K562 (cell line): ENCODE measurements around the gene PAIP2. TPM values are rescaled to one million over a fixed set of nuclear protein-coding genes. Genes with fewer than 3 reads are reported as not detected.

ENCODE experiments used
- ATAC-seq: fragments of 200-7000 bp; cut with Tn5 transposase; 3 replicates; pipeline ENCODE4 v1.9.1; 2020; ENCODE audit warnings: moderate library complexity
- BruUV-seq: library from RNA; stranded (reverse); fragments of 400-500 nt; replicated peaks from 2 replicates; lab custom pipeline; 2021; lab: Mats Ljungman, UMichigan
- CTCF ChIA-PET: fragments of 300-600 bp; formaldehyde crosslinking; extraction: SDS; loops from one replicate; lab custom pipeline; 2021; ENCODE audit warnings: low intra/inter-chr PET ratio; lab: Yijun Ruan, JAX
- POLR2A ChIA-PET: fragments of 300-600, 350-650 bp; sonication (Branson Sonifier 250); formaldehyde crosslinking; extraction: SDS; loops from one replicate; lab custom pipeline; 2021; ENCODE audit warnings: antibody characterized with exemption, inconsistent platforms; lab: Yijun Ruan, JAX
- DNase-seq, 4 experiments: peaks; one replicate each; pipeline versions ENCODE4 v3.0.0 to v3.0.0-alpha.2; 2011 to 2018; ENCODE audit warnings: low spot score in 3 of 4, mixed read lengths in 3 of 4; ENCODE audit errors: extremely low read depth in 1 of 4
- FAIRE-seq: peaks from 2 replicates; lab custom pipeline; 2011; peaks lifted over from hg19 to GRCh38; lab: Jason Lieb, UNC
- H2AFZ ChIP-seq: 2 replicates; pipeline ENCODE4 v1.6.0; 2011; ENCODE audit warnings: low read depth, low read length, control low read depth, inconsistent platforms
- H3K27ac ChIP-seq: fragments of 200-600 bp; 3 replicates; pipeline ENCODE4 v1.8.0; 2011; ENCODE audit warnings: low read depth, mild to moderate bottlenecking, control low read depth, inconsistent platforms, low read length, moderate library complexity, mixed read lengths; ENCODE audit errors: extremely low read depth
- H3K27me3 ChIP-seq, 2 experiments: fragments of 300-600 bp in 1 of 2; 2 replicates in 1 of 2; 3 replicates in 1 of 2; pipeline versions ENCODE4 v1.6.0 to v1.8.0; 2011; ENCODE audit warnings: inconsistent platforms in 2 of 2, low read length in 2 of 2, mild to moderate bottlenecking in 1 of 2, mixed read lengths in 1 of 2, moderate library complexity in 1 of 2; ENCODE audit not compliant: control insufficient read depth in 2 of 2, insufficient read depth in 2 of 2
- H3K36me3 ChIP-seq: fragments of 300-600 bp; 3 replicates; pipeline ENCODE4 v1.8.0; 2011; ENCODE audit warnings: mild to moderate bottlenecking, low read length, inconsistent platforms; ENCODE audit not compliant: control insufficient read depth, insufficient read depth
- H3K4me1 ChIP-seq, 2 experiments: fragments of 200-600 bp in 1 of 2; replicated peaks in 1 of 2; 2 replicates in 1 of 2; 3 replicates in 1 of 2; pipeline versions ENCODE4 v1.5.1 to v1.8.0; 2011; ENCODE audit warnings: inconsistent platforms in 2 of 2, low read length in 2 of 2, mild to moderate bottlenecking in 1 of 2, mixed read lengths in 1 of 2, moderate library complexity in 1 of 2; ENCODE audit not compliant: control insufficient read depth in 2 of 2, insufficient read depth in 2 of 2
- H3K4me2 ChIP-seq: 2 replicates; pipeline ENCODE4 v1.6.1; 2011; ENCODE audit warnings: low read length, control low read depth, inconsistent platforms, mixed read lengths; ENCODE audit not compliant: insufficient read depth
- H3K4me3 ChIP-seq: fragments of 200-600 bp; sonication (generic), shearing (Covaris generic); 2 replicates; pipeline ENCODE4 v1.5.1; 2016; ENCODE audit warnings: control low read depth, inconsistent platforms
- H3K79me2 ChIP-seq: fragments of 200-600 bp; 3 replicates; pipeline ENCODE4 v1.8.0; 2011; ENCODE audit warnings: low read length, inconsistent platforms; ENCODE audit not compliant: control insufficient read depth, insufficient read depth
- H3K9ac ChIP-seq, 2 experiments: 2 replicates each; pipeline versions ENCODE4 v1.6.0 to v1.6.1; 2011; ENCODE audit warnings: low read depth in 2 of 2, low read length in 2 of 2, control low read depth in 1 of 2, inconsistent platforms in 1 of 2, mild to moderate bottlenecking in 1 of 2, mixed read lengths in 1 of 2; ENCODE audit not compliant: insufficient read depth in 1 of 2
- H3K9me1 ChIP-seq: one replicate; pipeline ENCODE4 v1.6.0; 2011; ENCODE audit warnings: inconsistent platforms, mild to moderate bottlenecking, low read length, moderate library complexity; ENCODE audit not compliant: control insufficient read depth, insufficient read depth
- H3K9me3 ChIP-seq: replicated peaks from 2 replicates; pipeline ENCODE4 v1.5.1; 2011; ENCODE audit warnings: low read depth, low read length, inconsistent platforms; ENCODE audit not compliant: control insufficient read depth, insufficient read depth
- H4K20me1 ChIP-seq: replicated peaks from 2 replicates; pipeline ENCODE4 v1.6.1; 2011; ENCODE audit warnings: low read length, inconsistent platforms, mixed read lengths; ENCODE audit not compliant: control insufficient read depth, insufficient read depth
- CEBPG ChIP-seq, 3 experiments: fragments of 200-800 bp in 1 of 3; sonication (Bioruptor generic) in 1 of 3; sonication (generic) in 1 of 3; formaldehyde crosslinking in 1 of 3; IDR thresholded peaks in 2 of 3; conservative IDR thresholded peaks in 1 of 3; 2 replicates each; pipeline versions ENCODE4 v1.6.1 to v1.8.0; 2016 to 2022; ENCODE audit warnings: missing compliant biosample characterization in 2 of 3, missing genetic modification characterization in 2 of 3, mild to moderate bottlenecking in 1 of 3, missing genetic modification reagents in 1 of 3
- EGR1 ChIP-seq: fragments of 450-650 bp; conservative IDR thresholded peaks from 2 replicates; pipeline ENCODE4 v1.6.1; 2017; ENCODE audit warnings: mild to moderate bottlenecking
- ILK ChIP-seq: fragments of 450-650 bp; IDR thresholded peaks from 2 replicates; pipeline ENCODE4 v1.6.1; 2016; ENCODE audit warnings: missing genetic modification characterization, low read depth, mild to moderate bottlenecking, missing compliant biosample characterization, moderate library complexity, borderline replicate concordance
- KAT8 ChIP-seq: fragments of 450-650 bp; IDR thresholded peaks from 2 replicates; pipeline ENCODE4 v1.6.1; 2016; ENCODE audit warnings: low read depth, mild to moderate bottlenecking
- KDM5B ChIP-seq: fragments of 200-600 bp; sonication (generic); IDR thresholded peaks from 2 replicates; pipeline ENCODE4 v1.6.1; 2012; ENCODE audit warnings: low read depth, mild to moderate bottlenecking, moderate library complexity, low read length, control low read depth, inconsistent platforms; ENCODE audit not compliant: insufficient replicate concordance
- MECOM ChIP-seq: fragments of 250-450 bp; sonication (Bioruptor Pico); IDR thresholded peaks from 2 replicates; pipeline ENCODE4 v1.8.0; 2022; ENCODE audit warnings: inconsistent platforms
- NRF1 ChIP-seq, 2 experiments: fragments of 450-650 bp; IDR thresholded peaks in 1 of 2; conservative IDR thresholded peaks in 1 of 2; 2 replicates each; pipeline ENCODE4 v1.6.1; 2014; ENCODE audit warnings: mild to moderate bottlenecking in 2 of 2
- PATZ1 ChIP-seq: fragments of 250-450 bp; sonication (Bioruptor Pico); IDR thresholded peaks from 2 replicates; pipeline ENCODE4 v1.5.0; 2020; ENCODE audit warnings: mild to moderate bottlenecking, borderline replicate concordance
- PRDM10 ChIP-seq: fragments of 450-650 bp; IDR thresholded peaks from 2 replicates; pipeline ENCODE4 v1.6.1; 2018; ENCODE audit not compliant: partially characterized antibody
- TRIM28 ChIP-seq: fragments of 450-650 bp; IDR thresholded peaks from 2 replicates; pipeline ENCODE4 v1.6.1; 2017
- ZBTB2 ChIP-seq: fragments of 450-650 bp; IDR thresholded peaks from 2 replicates; pipeline ENCODE4 v1.6.1; 2016; ENCODE audit warnings: antibody characterized with exemption
- ZNF133 ChIP-seq: fragments of 250-450 bp; sonication (Bioruptor Pico); IDR thresholded peaks from 2 replicates; pipeline ENCODE4 v1.4.0; 2020; ENCODE audit warnings: mild to moderate bottlenecking
- ZNF431 ChIP-seq: sonication (generic); formaldehyde crosslinking; IDR thresholded peaks from 2 replicates; pipeline ENCODE4 v1.8.0; 2022; ENCODE audit warnings: mild to moderate bottlenecking, missing genetic modification reagents
- whole genome bisulfite sequencing: fragments of 100-300 bp; shearing (Covaris generic); methylation state at CpG from one replicate; pipeline ENCODE4 v1.1.6; 2016; ENCODE audit warnings: low coverage, mixed read lengths; ENCODE audit not compliant: insufficient coverage; ENCODE audit errors: missing lambda C conversion rate; 5-methylcytosine and 5-hydroxymethylcytosine counted together
- in situ Hi-C: fragments of 300-500 bp; cut with MboI; formaldehyde crosslinking; loops from 4 replicates; pipeline ENCODE4 v1.15.0; 2018; ENCODE audit warnings: inconsistent platforms, mixed read lengths
- intact Hi-C: fragments of 100-400 bp; cut with micrococcal nuclease; formaldehyde crosslinking; loops from 2 replicates; pipeline ENCODE4 v1.14.2; 2022
- polyA plus RNA-seq, 8 experiments: library from polyadenylated mRNA; depleted of rRNA in 4 of 8; stranded (reverse) in 5 of 8; unstranded in 3 of 8; fragments of >200 nt; fragmentation: Nextera tagmentation in 2 of 8; fragmentation: Illumina TruSeq in 1 of 8; extraction: Ambion mirVana in 2 of 8; extraction: Trizol in 1 of 8; gene quantifications; 2 replicates each; pipeline versions ENCODE4 v1.2.1 to v1.2.3, GENCODE V29; 2011 to 2014; ENCODE audit warnings: inconsistent platforms in 1 of 8, missing spikeins in 1 of 8
- total RNA-seq, 7 experiments: library from RNA; depleted of rRNA in 6 of 7; stranded (reverse); fragments of >200 nt in 6 of 7; fragmentation: Illumina TruSeq in 2 of 7; extraction: Trizol in 2 of 7; gene quantifications; 2 replicates each; pipeline versions ENCODE4 v1.2.1 to v1.2.3, GENCODE V29; 2011 to 2021; ENCODE audit warnings: low replicate concordance in 1 of 7

Gene PAIP2
- total and polyA plus RNA-seq, 9 of the 15 experiments (the other 6 are each of a cell fraction or from before 2014, with no cell fraction given), result 78.3 to 187 (median 128) TPM

- H3K4me2 ChIP-seq, result peak overlapping the region; percentile 91
- in situ Hi-C loops, result no loop called here
- no TSS peak for BruUV-seq
- H3K79me2 ChIP-seq, result peaks cover 45% of the 10 kb centered on the region
- H2AFZ ChIP-seq, result peak overlapping the region; percentile 92
- H3K4me1 ChIP-seq, result peaks cover 11 to 13% of the 10 kb centered on the region in 2 experiments; a peak in 3 of 5 replicates
- intact Hi-C loops, result loop anchor here (2.0 to 5.0 kb wide), 4 partner anchors 44 to 764 kb away; partner anchors contain the start of genes HSPA9 and SPATA24
- no peaks in the 10 kb centered on the region for H3K27me3 ChIP-seq
- H3K4me3 ChIP-seq, result peak overlapping the region; percentile 86
- ATAC-seq (no peak), FAIRE-seq (no peak), DNase-seq (no peak)
- peak overlapping the region; percentile 99 to 100 for H3K9ac ChIP-seq
- peaks cover 14% of the 10 kb centered on the region for H3K36me3 ChIP-seq
- ChIA-PET POLR2A (interaction anchor here (0.6 to 3.3 kb wide), 18 partner anchors 10 to 766 kb away, joined by 3 to 26 read pairs (median 3); partner anchors contain the start of genes HSPA9 and MATR3), CTCF (no interaction called here)
- peaks cover 26% of the 10 kb centered on the region for H4K20me1 ChIP-seq
- no peaks in the 10 kb centered on the region for H3K9me1 ChIP-seq
- no peaks in the 10 kb centered on the region for H3K9me3 ChIP-seq
- WGBS, result 9% methylated on average over 17 of the region's 17 CpGs
- H3K27ac ChIP-seq, result peak overlapping the region; percentile 3; the same call in 1 of the 3 replicates
- TF ChIP-seq PRDM10, result peak; percentile 65
- TF ChIP-seq KAT8, result no peak
- TF ChIP-seq ZBTB2, result peak; percentile 56; the same call in 1 of the 2 replicates
- no peak for TF ChIP-seq PATZ1 (CRISPR knock-in tag)
- TF ChIP-seq TRIM28, result 0 out of 2 replicates have a peak, but pooled peaks have one; percentile 12
- peak; percentile 74; the same call in 1 of the 2 replicates for TF ChIP-seq MECOM
- TF ChIP-seq ZNF133, result no peak
- TF ChIP-seq EGR1, result 0 out of 2 replicates have a peak, but pooled peaks have one; percentile 73
- no peak for TF ChIP-seq ILK (tag)
- TF ChIP-seq KDM5B, result no peak
- peak; percentile 23; the same call in 1 of the 2 replicates for TF ChIP-seq CEBPG (CRISPR knock-in tag; IDR thresholded peaks at IDR 0.05)
- TF ChIP-seq CEBPG (tag; conservative IDR thresholded peaks at IDR 0.05 in 1 of 2, IDR thresholded peaks at IDR 0.05 in 1 of 2), result no peak
- peak; percentile 63 to 80; a peak in 2 of 4 replicates for TF ChIP-seq NRF1 (conservative IDR thresholded peaks at IDR 0.05 in 1 of 2, IDR thresholded peaks at IDR 0.05 in 1 of 2)
- TF ChIP-seq ZNF431 (CRISPR knock-in tag), result peak; percentile 59; the same call in 1 of the 2 replicates
These were observed 416 bp upstream of the PAIP2 start for GRCh38 chr5:139341187-139341688.
